ENCODE data around the gene EFTUD2. TPM values are rescaled to one million over a fixed set of nuclear protein-coding genes. Genes with fewer than 3 reads are reported as not detected.

Gene EFTUD2
- total RNA-seq, 1 experiment from 2014 or later = 150 TPM

DNA sequence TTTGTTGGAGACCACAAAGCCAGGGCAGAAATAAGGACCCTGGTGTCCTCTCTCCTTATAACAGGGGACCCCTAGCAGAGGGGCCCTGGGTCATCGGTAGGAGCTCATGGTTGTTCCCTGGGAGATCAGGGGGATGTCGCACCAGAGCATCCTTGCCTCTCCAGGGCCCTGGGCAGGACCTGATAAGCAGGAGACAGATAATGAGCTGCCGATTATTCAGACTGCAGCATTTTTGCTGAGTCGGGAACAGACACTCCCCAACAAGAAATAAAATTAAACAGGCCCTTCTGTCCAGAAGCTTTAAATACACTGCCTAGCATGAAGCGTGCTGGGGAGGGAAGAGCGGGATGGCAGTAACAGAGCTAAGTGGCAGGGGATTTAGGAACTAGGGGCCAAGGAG lies 31.4 kb upstream of the EFTUD2 start (continued):
- TF ChIP-seq ZNF274 (IDR thresholded peaks at IDR 0.05; ENCODE audit: low read depth, low read length) (no peak), JUND (IDR thresholded peaks at IDR 0.05) (no peak)

GRCh38 chr17:44928950-44929720 lies 29.9 kb upstream of the EFTUD2 start:
- Histone ChIP-seq H3K9me2 (ENCODE audit: insufficient read depth) (no peaks in the 10 kb centered on the region), H4K20me1 (ENCODE audit: insufficient read depth) (no peaks in the 10 kb centered on the region), H3K9ac (ENCODE audit: low read length) (no peak overlapping the region), H3K4me2 (ENCODE audit: low read length) (no peak overlapping the region), H3K4me3 (replicated peaks in 1 of 2; ENCODE audit: low read depth in 1 of 2, low read length in 2 of 2) (no peak overlapping the region), H3K36me3 (ENCODE audit: control insufficient read depth in 1 of 2, insufficient read depth in 2 of 2, low read length in 2 of 2) (peaks cover 56 to 77% of the 10 kb centered on the region in 2 experiments), H3K79me2 (ENCODE audit: insufficient read depth, low read length) (no peaks in the 10 kb centered on the region), H2AFZ (ENCODE audit: low read depth, low read length, poor library complexity, severe bottlenecking) (no peak overlapping the region), H3K9me3 (ENCODE audit: control insufficient read depth in 1 of 2, insufficient read depth in 1 of 2, low read depth in 1 of 2, low read length in 2 of 2) (no peaks in the 10 kb centered on the region), H3K27ac (ENCODE audit: low read depth, low read length) (no peak overlapping the region), H3K4me1 (ENCODE audit: control insufficient read depth in 1 of 2, insufficient read depth in 2 of 2, low read length in 2 of 2) (no peaks in the 10 kb centered on the region), H3K27me3 (ENCODE audit: insufficient read depth, low read length) (no peaks in the 10 kb centered on the region)
- no peak for DNase-seq (ENCODE audit: low read depth, low spot score)
- no peak for ATAC-seq
- CTCF ChIA-PET = interaction anchor here (1.3 kb wide), 1 partner anchor 9 kb away, joined by 3 read pairs; no protein-coding TSS in a partner anchor
- TF ChIP-seq CBX3 (IDR thresholded peaks at IDR 0.05; ENCODE audit: low read depth) = no peak
- no peak for TF ChIP-seq EZH2 (IDR thresholded peaks at IDR 0.05)
- TF ChIP-seq SIN3A (IDR thresholded peaks at IDR 0.05; ENCODE audit: low read depth) = no peak
- no peak for TF ChIP-seq JUND (IDR thresholded peaks at IDR 0.05)
- TF ChIP-seq, protein P1, sequence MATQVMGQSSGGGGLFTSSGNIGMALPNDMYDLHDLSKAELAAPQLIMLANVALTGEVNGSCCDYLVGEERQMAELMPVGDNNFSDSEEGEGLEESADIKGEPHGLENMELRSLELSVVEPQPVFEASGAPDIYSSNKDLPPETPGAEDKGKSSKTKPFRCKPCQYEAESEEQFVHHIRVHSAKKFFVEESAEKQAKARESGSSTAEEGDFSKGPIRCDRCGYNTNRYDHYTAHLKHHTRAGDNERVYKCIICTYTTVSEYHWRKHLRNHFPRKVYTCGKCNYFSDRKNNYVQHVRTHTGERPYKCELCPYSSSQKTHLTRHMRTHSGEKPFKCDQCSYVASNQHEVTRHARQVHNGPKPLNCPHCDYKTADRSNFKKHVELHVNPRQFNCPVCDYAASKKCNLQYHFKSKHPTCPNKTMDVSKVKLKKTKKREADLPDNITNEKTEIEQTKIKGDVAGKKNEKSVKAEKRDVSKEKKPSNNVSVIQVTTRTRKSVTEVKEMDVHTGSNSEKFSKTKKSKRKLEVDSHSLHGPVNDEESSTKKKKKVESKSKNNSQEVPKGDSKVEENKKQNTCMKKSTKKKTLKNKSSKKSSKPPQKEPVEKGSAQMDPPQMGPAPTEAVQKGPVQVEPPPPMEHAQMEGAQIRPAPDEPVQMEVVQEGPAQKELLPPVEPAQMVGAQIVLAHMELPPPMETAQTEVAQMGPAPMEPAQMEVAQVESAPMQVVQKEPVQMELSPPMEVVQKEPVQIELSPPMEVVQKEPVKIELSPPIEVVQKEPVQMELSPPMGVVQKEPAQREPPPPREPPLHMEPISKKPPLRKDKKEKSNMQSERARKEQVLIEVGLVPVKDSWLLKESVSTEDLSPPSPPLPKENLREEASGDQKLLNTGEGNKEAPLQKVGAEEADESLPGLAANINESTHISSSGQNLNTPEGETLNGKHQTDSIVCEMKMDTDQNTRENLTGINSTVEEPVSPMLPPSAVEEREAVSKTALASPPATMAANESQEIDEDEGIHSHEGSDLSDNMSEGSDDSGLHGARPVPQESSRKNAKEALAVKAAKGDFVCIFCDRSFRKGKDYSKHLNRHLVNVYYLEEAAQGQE (IDR thresholded peaks at IDR 0.05; ENCODE audit: low read depth) = no peak
- TF ChIP-seq EGR1 (IDR thresholded peaks at IDR 0.05; ENCODE audit: low read depth) = no peak
- no peak for TF ChIP-seq ZNF274 (IDR thresholded peaks at IDR 0.05; ENCODE audit: low read depth, low read length)
- TF ChIP-seq POLR2A (IDR thresholded peaks at IDR 0.05; ENCODE audit: borderline replicate concordance, extremely low read depth, insufficient read depth, insufficient read length) = no peak
- TF ChIP-seq FOSL1 (IDR thresholded peaks at IDR 0.05; ENCODE audit: low read depth) = no peak
- no peak for TF ChIP-seq MAX (IDR thresholded peaks at IDR 0.05)
- no peak for TF ChIP-seq TCF7L2 (IDR thresholded peaks at IDR 0.05; ENCODE audit: borderline replicate concordance, extremely low read depth, insufficient read depth, insufficient read length)
- no peak for TF ChIP-seq YY1 (IDR thresholded peaks at IDR 0.05; ENCODE audit: extremely low read depth, insufficient replicate concordance, low read depth, low read length)
- TF ChIP-seq SP1 (IDR thresholded peaks at IDR 0.05; ENCODE audit: low read depth) = no peak
- intact Hi-C loops (cut with micrococcal nuclease) = no loop called here
- POLR2A ChIA-PET = no interaction called here
- BruUV-seq (replicated peaks) = no TSS peak
- RAD21 ChIA-PET (ENCODE audit: low non-redundant PET in 1 of 2, low total read pairs in 2 of 2, uncharacterized antibody in 2 of 2, unreplicated experiment in 2 of 2) = no interaction called here
